IMR-90 (cell line): ENCODE results near the gene FUT1. TPM values are rescaled to one million over a fixed set of nuclear protein-coding genes. Genes with fewer than 3 reads are reported as not detected.

ENCODE experiments used
- ATAC-seq: fragments of 200-7000 bp; cut with Tn5 transposase; 2 replicates; pipeline ENCODE4 v1.9.1; 2020; ENCODE audit warnings: low read depth, mild to moderate bottlenecking, moderate library complexity
- BruUV-seq: library from RNA; stranded (reverse); fragments of 400-500 nt; replicated peaks from 2 replicates; lab custom pipeline; 2021; lab: Mats Ljungman, UMichigan
- CTCF ChIA-PET: fragments of 300-600 bp; formaldehyde crosslinking; extraction: SDS; loops from one replicate; lab custom pipeline; 2021; ENCODE audit warnings: antibody characterized with exemption; lab: Yijun Ruan, JAX
- POLR2A ChIA-PET: fragments of 300-600 bp; sonication (Branson Sonifier 250); formaldehyde crosslinking; loops from one replicate; lab custom pipeline; 2022; ENCODE audit warnings: antibody characterized with exemption; ENCODE audit not compliant: unreplicated experiment; lab: Charles Lee
- DNase-seq: peaks from one replicate; pipeline ENCODE4 v3.0.0; 2013
- H2AFZ ChIP-seq: replicated peaks from 2 replicates; pipeline ENCODE3; 2013; ENCODE audit warnings: low read length, mild to moderate bottlenecking; ENCODE audit not compliant: poor library complexity
- H2AK5ac ChIP-seq: 2 replicates; pipeline ENCODE4 v1.6.1; 2013; ENCODE audit warnings: low read depth, low read length, inconsistent platforms
- H2AK9ac ChIP-seq: replicated peaks from 2 replicates; pipeline ENCODE3; 2013; ENCODE audit warnings: mild to moderate bottlenecking, low read depth, low read length, moderate library complexity; ENCODE audit not compliant: poor library complexity
- H2BK120ac ChIP-seq: 2 replicates; pipeline ENCODE4 v1.6.1; 2013; ENCODE audit warnings: low read depth, low read length, inconsistent platforms
- H2BK15ac ChIP-seq: 3 replicates; pipeline ENCODE4 v1.6.1; 2013; ENCODE audit warnings: low read depth, low read length, inconsistent platforms
- H2BK20ac ChIP-seq: 2 replicates; pipeline ENCODE4 v1.6.1; 2013; ENCODE audit warnings: low read depth, mild to moderate bottlenecking, inconsistent platforms, low read length, moderate library complexity
- H2BK5ac ChIP-seq: 2 replicates; pipeline ENCODE4 v1.6.1; 2013; ENCODE audit warnings: mild to moderate bottlenecking, low read depth, low read length, inconsistent platforms; ENCODE audit not compliant: poor library complexity, severe bottlenecking
- H3K14ac ChIP-seq: replicated peaks from 2 replicates; pipeline ENCODE4 v1.6.1; 2013; ENCODE audit warnings: low read depth, low read length, inconsistent platforms
- H3K18ac ChIP-seq: 2 replicates; pipeline ENCODE4 v1.6.1; 2013; ENCODE audit warnings: low read depth, low read length, control low read depth
- H3K23ac ChIP-seq: 2 replicates; pipeline ENCODE4 v1.6.1; 2013; ENCODE audit warnings: low read depth, low read length, inconsistent platforms
- H3K27ac ChIP-seq: 2 replicates; pipeline ENCODE4 v1.5.1; 2013; ENCODE audit warnings: mild to moderate bottlenecking, control low read depth, low read length; ENCODE audit not compliant: insufficient read depth
- H3K27me3 ChIP-seq: 2 replicates; pipeline ENCODE4 v1.6.1; 2013; ENCODE audit warnings: low read length; ENCODE audit not compliant: control insufficient read depth, insufficient read depth
- H3K36me3 ChIP-seq: 2 replicates; pipeline ENCODE4 v1.6.1; 2013; ENCODE audit warnings: low read length, mixed read lengths; ENCODE audit not compliant: control insufficient read depth, insufficient read depth
- H3K4ac ChIP-seq: 2 replicates; pipeline ENCODE4 v1.6.1; 2013; ENCODE audit warnings: low read depth, low read length, inconsistent platforms
- H3K4me1 ChIP-seq: 2 replicates; pipeline ENCODE4 v1.6.1; 2013; ENCODE audit warnings: low read length, mixed read lengths; ENCODE audit not compliant: control insufficient read depth, insufficient read depth
- H3K4me2 ChIP-seq: 2 replicates; pipeline ENCODE4 v1.6.1; 2013; ENCODE audit warnings: low read depth, mild to moderate bottlenecking, control low read depth, low read length, moderate library complexity
- H3K4me3 ChIP-seq: 2 replicates; pipeline ENCODE4 v1.5.1; 2013; ENCODE audit warnings: low read depth, mild to moderate bottlenecking, control low read depth, low read length, moderate library complexity; ENCODE audit not compliant: insufficient read depth
- H3K56ac ChIP-seq: 2 replicates; pipeline ENCODE4 v1.6.1; 2013; ENCODE audit warnings: low read length, inconsistent platforms; ENCODE audit not compliant: insufficient read depth; ENCODE audit errors: extremely low read depth
- H3K79me1 ChIP-seq, 2 experiments: 2 replicates each; pipeline ENCODE4 v1.6.1; 2013; ENCODE audit warnings: low read length in 2 of 2, inconsistent platforms in 1 of 2, low read depth in 1 of 2
- H3K9ac ChIP-seq: 2 replicates; pipeline ENCODE4 v1.6.1; 2013; ENCODE audit warnings: low read depth, low read length, control low read depth
- H3K9me1 ChIP-seq: 2 replicates; pipeline ENCODE4 v1.6.1; 2013; ENCODE audit warnings: low read length, inconsistent platforms; ENCODE audit not compliant: insufficient read depth
- H3K9me3 ChIP-seq: 2 replicates; pipeline ENCODE4 v1.6.1; 2013; ENCODE audit warnings: low read length; ENCODE audit not compliant: control insufficient read depth, insufficient read depth
- H4K20me1 ChIP-seq: 2 replicates; pipeline ENCODE4 v1.6.1; 2013; ENCODE audit warnings: low read length, inconsistent platforms; ENCODE audit not compliant: insufficient read depth
- H4K5ac ChIP-seq: 2 replicates; pipeline ENCODE4 v1.6.1; 2013; ENCODE audit warnings: mild to moderate bottlenecking, low read depth, low read length, control low read depth
- H4K8ac ChIP-seq, 2 experiments: 2 replicates each; pipeline ENCODE4 v1.6.1; 2013; ENCODE audit warnings: low read depth in 2 of 2, low read length in 2 of 2, control low read depth in 1 of 2, inconsistent platforms in 1 of 2
- H4K91ac ChIP-seq: 2 replicates; pipeline ENCODE4 v1.6.1; 2013; ENCODE audit warnings: low read depth, low read length, inconsistent platforms; ENCODE audit not compliant: insufficient read depth
- NFE2L2 ChIP-seq: fragments of 150-350 bp; IDR thresholded peaks from 2 replicates; pipeline ENCODE4 v1.6.1; 2016; ENCODE audit warnings: low read depth, mild to moderate bottlenecking, low read length
- RFX5 ChIP-seq: IDR thresholded peaks from 2 replicates; pipeline ENCODE4 v1.8.0; 2012; ENCODE audit warnings: low read depth, mild to moderate bottlenecking, low read length, moderate library complexity
- WGBS, 2 experiments: methylation state at CpG; one replicate each; pipeline versions ENCODE4 v1.1.5 to v1.1.7; 2013; ENCODE audit warnings: missing lambda C conversion rate in 2 of 2; ENCODE audit not compliant: insufficient read length in 1 of 2; ENCODE audit errors: extremely low coverage in 2 of 2; 5-methylcytosine and 5-hydroxymethylcytosine counted together
- dilution Hi-C: fragments of 300-500 bp; cut with HindIII; formaldehyde crosslinking; loops from one replicate; pipeline ENCODE4 v1.14.3; 2018; ENCODE audit warnings: low sequenced_read_pairs; ENCODE audit not compliant: unreplicated experiment
- in situ Hi-C: fragments of 300-500 bp; cut with MboI; formaldehyde crosslinking; loops from 3 replicates; pipeline ENCODE4 v1.14.3; 2019; ENCODE audit warnings: low sequenced_read_pairs, inconsistent platforms, mixed read lengths
- intact Hi-C: fragments of 100-400 bp; cut with micrococcal nuclease; formaldehyde crosslinking; loops from 2 replicates; pipeline ENCODE4 v1.10.0; 2022
- microRNA-seq, 2 experiments: library from miRNA; stranded (forward) in 1 of 2; unstranded in 1 of 2; fragments of 10-50 nt in 1 of 2; fragments of <30 nt in 1 of 2; gene quantifications in 1 of 2; microRNA quantifications in 1 of 2; one replicate each; pipeline versions ENCODE3 to v1.1.0; 2013 to 2020; ENCODE audit not compliant: insufficient read depth in 1 of 2, insufficient read length in 1 of 2, unreplicated experiment in 1 of 2
- polyA plus RNA-seq, 3 experiments: library from polyadenylated mRNA; depleted of rRNA; stranded (reverse); fragments of >200 nt; gene quantifications; 2 replicates each; pipeline ENCODE4 v1.2.3, GENCODE V29; 2012; ENCODE audit warnings: low replicate concordance in 1 of 3
- small RNA-seq, 5 experiments: library from RNA; depleted of rRNA; stranded (forward); fragments of <200 nt; gene quantifications; one replicate each; pipeline ENCODE3, GENCODE V24; 2012
- total RNA-seq: library from RNA; depleted of rRNA; stranded (reverse); fragments of >200 nt; gene quantifications from 2 replicates; pipeline ENCODE4 v1.2.3, GENCODE V29; 2012; rRNA removed

Gene FUT1
- total and polyA plus RNA-seq, 2 of the 4 experiments (the other 2 are of a cell fraction) = 0.09 to 0.18 TPM

- no TSS peak for BruUV-seq
- Histone ChIP-seq H2AK9ac (peak overlapping the region; percentile 78), H2BK5ac (no peak overlapping the region), H3K9me1 (no peaks in the 10 kb centered on the region), H3K4me2 (no peak overlapping the region), H3K79me1 (no peaks in the 10 kb centered on the region), H3K36me3 (no peaks in the 10 kb centered on the region), H2BK20ac (no peak overlapping the region), H3K4ac (peak overlapping the region; percentile 15; the same call in 1 of the 2 replicates), H3K9me3 (no peaks in the 10 kb centered on the region), H2BK120ac (0 out of 2 replicates have a peak overlapping the region, but pooled peaks have one; percentile 9), H3K18ac (no peak overlapping the region), H3K4me3 (no peak overlapping the region), H3K27ac (no peak overlapping the region), H2AK5ac (0 out of 2 replicates have a peak overlapping the region, but pooled peaks have one; percentile 63), H3K9ac (no peak overlapping the region), H3K4me1 (peaks cover 4% of the 10 kb centered on the region), H2BK15ac (no peak overlapping the region; the same call in 2 of the 3 replicates), H4K20me1 (no peaks in the 10 kb centered on the region), H3K14ac (peak overlapping the region; percentile 17; the same call in 1 of the 2 replicates), H3K23ac (no peak overlapping the region), H3K27me3 (peaks cover 12% of the 10 kb centered on the region), H3K56ac (no peak overlapping the region), H2AFZ (peak overlapping the region; percentile 84), H4K5ac (no peak overlapping the region; the same call in 1 of the 2 replicates), H4K8ac (peak overlapping the region in 1 of 2 experiments; percentile 73; a peak in 1 of 4 replicates), H4K91ac (peak overlapping the region; percentile 66; the same call in 1 of the 2 replicates)
- TF ChIP-seq NFE2L2 (no peak), RFX5 (no peak)
- ATAC-seq (peak; percentile 65), DNase-seq (peak; percentile 74)
- dilution Hi-C loops (no loop called here), in situ Hi-C loops (no loop called here), intact Hi-C loops (no loop called here)
- no CpG with 5 or more reads among the region's 4 CpGs for WGBS, 2 experiments
- ChIA-PET POLR2A (interaction anchor here (0.6 kb wide), 2 partner anchors 60 to 61 kb away, joined by 3 read pairs; partner anchors contain the start of gene DBP), CTCF (no interaction called here)
These were observed 54.4 kb downstream of the FUT1 start for GRCh38 chr19:48698046-48698445.

Small RNA genes lying within 50 kb of the gene (microRNA-seq; reads per million reads assigned to microRNA genes)
- not detected for gene RNU6-317P (ENCODE audit: insufficient read depth, insufficient read length)

Small RNA genes lying within 50 kb of the gene (small RNA-seq; reads per million reads assigned to genes)
- 0 reads per million in 5 experiments for gene RNU6-317P

Other genes starting within 250 kb of the FUT1 start
- gene LMTK3, start 240.8 kb downstream of the FUT1 start, total RNA-seq = 0.18 TPM in 1 of 2 replicates, not detected in the other
- gene LMTK3, start 240.8 kb downstream of the FUT1 start, polyA plus RNA-seq (2012; rRNA removed) = 0.60 and 0.87 TPM in 2 replicates
- not detected in 2 replicates for gene SULT2B1, start 200.5 kb downstream of the FUT1 start, total RNA-seq
- gene SULT2B1, start 200.5 kb downstream of the FUT1 start, polyA plus RNA-seq (2012; rRNA removed) = 0.09 TPM in 1 of 2 replicates, not detected in the other
- gene SPACA4, start 145.9 kb downstream of the FUT1 start, total RNA-seq = not detected in 2 replicates
- gene SPACA4, start 145.9 kb downstream of the FUT1 start, polyA plus RNA-seq (2012; rRNA removed) = not detected in 2 replicates
- 0.36 and 0.56 TPM in 2 replicates for gene FAM83E, start 137.6 kb downstream of the FUT1 start, total RNA-seq
- 0.05 and 0.17 TPM in 2 replicates for gene FAM83E, start 137.6 kb downstream of the FUT1 start, polyA plus RNA-seq (2012; rRNA removed)
- gene RPL18, start 133.5 kb downstream of the FUT1 start, total RNA-seq = 1,909 and 2,552 TPM in 2 replicates
- 1,897 and 2,254 TPM in 2 replicates for gene RPL18, start 133.5 kb downstream of the FUT1 start, polyA plus RNA-seq (2012; rRNA removed)
- 1.6 and 1.7 TPM in 2 replicates for gene SPHK2, start 133.1 kb downstream of the FUT1 start, total RNA-seq
- 9.9 and 11.9 TPM in 2 replicates for gene SPHK2, start 133.1 kb downstream of the FUT1 start, polyA plus RNA-seq (2012; rRNA removed)
- 2.5 and 3.6 TPM in 2 replicates for gene DBP, start 115.3 kb downstream of the FUT1 start, total RNA-seq
- 3.0 and 3.6 TPM in 2 replicates for gene DBP, start 115.3 kb downstream of the FUT1 start, polyA plus RNA-seq (2012; rRNA removed)
- 1.3 and 1.7 TPM in 2 replicates for gene CA11, start 106.5 kb downstream of the FUT1 start, total RNA-seq
- gene CA11, start 106.5 kb downstream of the FUT1 start, polyA plus RNA-seq (2012; rRNA removed) = 2.7 and 2.9 TPM in 2 replicates
- gene NTN5, start 79.6 kb downstream of the FUT1 start, total RNA-seq = not detected in 2 replicates
- 0.11 and 0.19 TPM in 2 replicates for gene NTN5, start 79.6 kb downstream of the FUT1 start, polyA plus RNA-seq (2012; rRNA removed)
- not detected in 2 replicates for gene FUT2, start 56.7 kb downstream of the FUT1 start, total RNA-seq
- gene FUT2, start 56.7 kb downstream of the FUT1 start, polyA plus RNA-seq (2012; rRNA removed) = not detected in 2 replicates
- gene MAMSTR, start 32.9 kb downstream of the FUT1 start, total RNA-seq = 0.18 and 0.28 TPM in 2 replicates
- gene MAMSTR, start 32.9 kb downstream of the FUT1 start, polyA plus RNA-seq (2012; rRNA removed) = 1.9 and 2.7 TPM in 2 replicates
- under 0.01 and 0.18 TPM in 2 replicates for gene RASIP1, start 12.0 kb downstream of the FUT1 start, total RNA-seq
- gene RASIP1, start 12.0 kb downstream of the FUT1 start, polyA plus RNA-seq (2012; rRNA removed) = 0.51 and 0.67 TPM in 2 replicates
- not detected in 2 replicates for gene IZUMO1, start 5.7 kb downstream of the FUT1 start, total RNA-seq
- not detected in 2 replicates for gene IZUMO1, start 5.7 kb downstream of the FUT1 start, polyA plus RNA-seq (2012; rRNA removed)
- not detected in 2 replicates for gene FGF21, start 2.9 kb upstream of the FUT1 start, total RNA-seq
- not detected in 2 replicates for gene FGF21, start 2.9 kb upstream of the FUT1 start, polyA plus RNA-seq (2012; rRNA removed)
- gene BCAT2, start 58.4 kb upstream of the FUT1 start, total RNA-seq = 20.1 and 21.7 TPM in 2 replicates
- 42.2 and 45.3 TPM in 2 replicates for gene BCAT2, start 58.4 kb upstream of the FUT1 start, polyA plus RNA-seq (2012; rRNA removed)
- gene HSD17B14, start 83.8 kb upstream of the FUT1 start, total RNA-seq = 0.54 and 0.56 TPM in 2 replicates
- gene HSD17B14, start 83.8 kb upstream of the FUT1 start, polyA plus RNA-seq (2012; rRNA removed) = 4.5 and 5.6 TPM in 2 replicates
- gene PLEKHA4, start 116.0 kb upstream of the FUT1 start, total RNA-seq = 4.2 and 4.5 TPM in 2 replicates
- 14.4 and 17.2 TPM in 2 replicates for gene PLEKHA4, start 116.0 kb upstream of the FUT1 start, polyA plus RNA-seq (2012; rRNA removed)
- 26.7 and 39.4 TPM in 2 replicates for gene PPP1R15A, start 119.8 kb upstream of the FUT1 start, total RNA-seq
- gene PPP1R15A, start 119.8 kb upstream of the FUT1 start, polyA plus RNA-seq (2012; rRNA removed) = 87.7 and 104 TPM in 2 replicates
- gene TULP2, start 146.1 kb upstream of the FUT1 start, total RNA-seq = under 0.01 TPM in 1 of 2 replicates, not detected in the other
- 0.20 and 0.26 TPM in 2 replicates for gene TULP2, start 146.1 kb upstream of the FUT1 start, polyA plus RNA-seq (2012; rRNA removed)
- gene NUCB1, start 147.7 kb upstream of the FUT1 start, total RNA-seq = 37.3 and 39.2 TPM in 2 replicates
- 253 and 261 TPM in 2 replicates for gene NUCB1, start 147.7 kb upstream of the FUT1 start, polyA plus RNA-seq (2012; rRNA removed)
- gene DHDH, start 181.1 kb upstream of the FUT1 start, total RNA-seq = 0.28 and 0.36 TPM in 2 replicates
- 0.33 and 0.53 TPM in 2 replicates for gene DHDH, start 181.1 kb upstream of the FUT1 start, polyA plus RNA-seq (2012; rRNA removed)
- 23.3 and 26.1 TPM in 2 replicates for gene BAX, start 202.2 kb upstream of the FUT1 start, total RNA-seq
- gene BAX, start 202.2 kb upstream of the FUT1 start, polyA plus RNA-seq (2012; rRNA removed) = 169 and 181 TPM in 2 replicates
- gene FTL, start 212.7 kb upstream of the FUT1 start, total RNA-seq = 913 and 1,057 TPM in 2 replicates
- 2,766 and 2,944 TPM in 2 replicates for gene FTL, start 212.7 kb upstream of the FUT1 start, polyA plus RNA-seq (2012; rRNA removed)
- 36.1 and 38.7 TPM in 2 replicates for gene GYS1, start 240.7 kb upstream of the FUT1 start, total RNA-seq
- gene GYS1, start 240.7 kb upstream of the FUT1 start, polyA plus RNA-seq (2012; rRNA removed) = 72.2 and 74.8 TPM in 2 replicates
- gene RUVBL2, start 241.2 kb upstream of the FUT1 start, total RNA-seq = 354 and 391 TPM in 2 replicates
- 196 and 225 TPM in 2 replicates for gene RUVBL2, start 241.2 kb upstream of the FUT1 start, polyA plus RNA-seq (2012; rRNA removed)